Ovary (tissue), 3 donors: ENCODE data around the gene OR6F1.

Source experiments
- CTCF ChIP-seq, 3 donors: fragments of 450-650 bp in 2 of 3; fragments of 200-600 bp in 1 of 3; IDR thresholded peaks; one replicate each; pipeline versions ENCODE4 v1.5.1 to v1.8.0; 2016 to 2022; ENCODE audit warnings: antibody characterized with exemption in 3 of 3, mild to moderate bottlenecking in 1 of 3
- EP300 ChIP-seq: sonication (generic); formaldehyde crosslinking; IDR thresholded peaks from one replicate; pipeline ENCODE4 v1.6.1; 2017; ENCODE audit warnings: antibody characterized with exemption
- POLR2A ChIP-seq: fragments of 450-650 bp; IDR thresholded peaks from one replicate; pipeline ENCODE4 v1.6.1; 2017; ENCODE audit warnings: antibody characterized with exemption, mild to moderate bottlenecking, moderate library complexity
- donor health status: DM: no; HTN: no; CAD: no.

- no peak for TF ChIP-seq CTCF (IDR thresholded peaks at IDR 0.05)
- TF ChIP-seq POLR2A = no peak
- no peak for TF ChIP-seq EP300
Observed at GRCh38 chr1:247740721-247741120, 24.3 kb upstream of the OR6F1 start.
